ENCODE results near the gene SEPHS2. TPM values are rescaled to one million over a fixed set of nuclear protein-coding genes. Genes with fewer than 3 reads are reported as not detected.

Gene SEPHS2
- total RNA-seq, 4 donors from 2014 or later: 16.8 to 26.2 (median 22.2) TPM

DNA sequence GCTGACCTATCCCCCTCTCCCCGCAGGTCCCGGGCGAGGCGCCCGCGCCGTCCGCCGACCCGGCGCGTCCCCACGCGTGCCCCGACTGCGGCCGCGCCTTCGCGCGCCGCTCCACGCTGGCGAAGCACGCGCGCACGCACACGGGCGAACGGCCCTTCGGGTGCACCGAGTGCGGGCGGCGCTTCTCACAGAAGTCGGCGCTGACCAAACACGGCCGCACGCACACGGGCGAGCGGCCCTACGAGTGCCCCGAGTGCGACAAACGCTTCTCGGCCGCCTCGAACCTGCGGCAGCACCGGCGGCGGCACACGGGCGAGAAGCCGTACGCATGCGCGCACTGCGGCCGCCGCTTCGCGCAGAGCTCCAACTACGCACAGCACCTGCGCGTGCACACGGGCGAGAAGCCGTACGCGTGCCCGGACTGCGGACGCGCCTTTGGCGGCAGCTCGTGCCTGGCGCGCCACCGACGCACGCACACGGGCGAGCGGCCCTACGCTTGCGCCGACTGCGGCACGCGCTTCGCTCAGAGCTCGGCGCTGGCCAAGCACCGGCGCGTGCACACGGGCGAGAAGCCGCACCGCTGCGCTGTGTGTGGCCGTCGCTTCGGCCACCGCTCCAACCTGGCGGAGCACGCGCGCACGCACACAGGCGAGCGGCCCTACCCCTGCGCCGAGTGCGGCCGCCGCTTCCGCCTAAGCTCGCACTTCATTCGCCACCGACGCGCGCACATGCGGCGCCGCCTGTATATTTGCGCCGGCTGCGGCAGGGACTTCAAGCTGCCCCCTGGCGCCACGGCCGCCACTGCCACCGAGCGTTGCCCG is 27.9 kb downstream of the SEPHS2 start:
- under 1% methylated on average over 63 of the region's 140 CpGs for WGBS

DNA sequence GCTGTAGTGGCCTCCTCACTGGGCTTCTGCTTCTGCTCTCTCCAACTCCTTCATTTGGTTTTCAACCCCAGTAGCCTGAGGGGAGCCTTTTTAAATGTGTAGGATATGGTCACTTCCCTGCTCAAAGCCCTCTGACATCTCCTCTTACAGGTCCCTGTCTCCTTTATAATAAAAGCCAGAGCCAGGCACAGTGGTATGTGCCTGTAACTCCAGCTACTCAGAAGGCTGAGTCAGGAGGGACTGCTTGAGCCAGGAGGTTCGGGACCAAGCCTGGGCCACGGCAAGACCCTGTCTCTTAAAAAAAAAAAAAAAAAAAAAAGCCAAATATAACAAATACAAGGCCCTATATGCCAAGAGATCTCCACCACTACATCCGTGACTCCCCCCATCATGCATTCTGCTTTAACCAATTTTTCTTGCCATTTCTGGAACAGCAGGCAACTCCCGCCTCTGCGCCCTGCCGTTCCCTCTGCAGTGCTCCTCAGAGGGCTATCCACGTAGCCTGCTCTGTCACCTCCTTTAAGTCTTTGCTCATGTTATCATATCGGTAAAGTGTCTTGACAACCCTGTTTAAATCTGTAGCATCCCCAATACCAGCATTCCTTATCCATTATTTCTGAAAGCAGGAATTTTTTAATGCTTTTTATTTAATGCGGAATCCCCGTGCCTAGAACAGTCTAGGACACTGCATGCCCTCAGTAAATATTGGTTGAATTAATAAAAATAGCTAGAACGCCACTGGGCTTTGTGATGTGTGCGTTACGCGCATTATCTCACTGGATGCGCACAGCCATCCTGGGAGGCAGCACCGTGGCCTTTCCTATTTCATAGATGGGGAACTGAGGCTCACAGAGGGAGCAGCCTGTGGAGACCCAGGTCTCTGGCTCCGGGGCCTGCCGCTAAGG is 28.8 kb downstream of the SEPHS2 start:
- H3K9me3 ChIP-seq: no peaks in the 10 kb centered on the region
- H3K4me1 ChIP-seq: peaks cover 17% of the 10 kb centered on the region
- TF ChIP-seq POLR2AphosphoS5 (IDR thresholded peaks at IDR 0.05): no peak
- no peak for TF ChIP-seq POLR2A (IDR thresholded peaks at IDR 0.05)
- TF ChIP-seq EP300 (IDR thresholded peaks at IDR 0.05): no peak
- TF ChIP-seq, protein P1, sequence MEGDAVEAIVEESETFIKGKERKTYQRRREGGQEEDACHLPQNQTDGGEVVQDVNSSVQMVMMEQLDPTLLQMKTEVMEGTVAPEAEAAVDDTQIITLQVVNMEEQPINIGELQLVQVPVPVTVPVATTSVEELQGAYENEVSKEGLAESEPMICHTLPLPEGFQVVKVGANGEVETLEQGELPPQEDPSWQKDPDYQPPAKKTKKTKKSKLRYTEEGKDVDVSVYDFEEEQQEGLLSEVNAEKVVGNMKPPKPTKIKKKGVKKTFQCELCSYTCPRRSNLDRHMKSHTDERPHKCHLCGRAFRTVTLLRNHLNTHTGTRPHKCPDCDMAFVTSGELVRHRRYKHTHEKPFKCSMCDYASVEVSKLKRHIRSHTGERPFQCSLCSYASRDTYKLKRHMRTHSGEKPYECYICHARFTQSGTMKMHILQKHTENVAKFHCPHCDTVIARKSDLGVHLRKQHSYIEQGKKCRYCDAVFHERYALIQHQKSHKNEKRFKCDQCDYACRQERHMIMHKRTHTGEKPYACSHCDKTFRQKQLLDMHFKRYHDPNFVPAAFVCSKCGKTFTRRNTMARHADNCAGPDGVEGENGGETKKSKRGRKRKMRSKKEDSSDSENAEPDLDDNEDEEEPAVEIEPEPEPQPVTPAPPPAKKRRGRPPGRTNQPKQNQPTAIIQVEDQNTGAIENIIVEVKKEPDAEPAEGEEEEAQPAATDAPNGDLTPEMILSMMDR (IDR thresholded peaks at IDR 0.05): no peak
- peak overlapping the region; percentile 78 for H3K4me3 ChIP-seq
- 63% methylated on average over 16 of the region's 18 CpGs for WGBS
- no peaks in the 10 kb centered on the region for H3K27me3 ChIP-seq
- peaks cover 2% of the 10 kb centered on the region for H3K36me3 ChIP-seq
- H3K27ac ChIP-seq: peak overlapping the region; percentile 86
- no peak for DNase-seq (ENCODE audit: low spot score in 2 of 2)

More for the DNA sequence above, 27.9 kb downstream of the SEPHS2 start:
- Histone ChIP-seq H3K4me1 (peaks cover 17% of the 10 kb centered on the region), H3K9me3 (no peaks in the 10 kb centered on the region), H3K4me3 (peak overlapping the region; percentile 78), H3K27ac (peak overlapping the region; percentile 86), H3K27me3 (no peaks in the 10 kb centered on the region), H3K36me3 (peaks cover 11% of the 10 kb centered on the region)
- DNase-seq (ENCODE audit: low spot score in 2 of 2): peak in 1 of 2 donors; percentile 86
- TF ChIP-seq POLR2AphosphoS5 (IDR thresholded peaks at IDR 0.05) (peak in 2 of 3 donors; percentile 8 to 71), EP300 (IDR thresholded peaks at IDR 0.05) (no peak)

DNA sequence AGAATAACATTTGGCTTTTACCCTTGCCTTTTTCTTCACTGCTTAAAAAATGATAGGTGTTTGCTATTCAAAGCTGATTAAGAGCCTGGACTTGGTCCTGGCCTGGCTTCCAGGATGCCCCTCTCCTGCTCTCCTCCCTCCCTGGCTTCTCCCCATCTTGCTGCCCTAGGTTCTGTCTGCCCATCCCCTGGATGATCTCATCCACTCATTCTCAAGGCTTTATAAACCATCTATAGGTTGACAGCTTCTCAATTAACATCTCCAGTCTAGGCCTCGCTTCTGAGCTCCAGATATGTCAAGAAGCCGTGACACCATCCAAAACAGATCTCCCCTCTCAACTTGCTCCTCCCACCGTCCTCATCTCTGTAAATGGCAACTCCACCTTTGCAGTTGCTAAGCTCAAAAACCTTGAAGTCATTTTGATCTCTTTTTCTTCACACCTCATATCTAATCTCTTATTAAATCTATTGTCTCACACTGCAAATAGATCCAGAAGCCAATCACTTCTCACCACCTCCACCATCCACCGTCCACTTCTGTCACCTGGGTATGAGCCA is 29.5 kb downstream of the SEPHS2 start:
- TF ChIP-seq, protein P1 (IDR thresholded peaks at IDR 0.05): no peak
- no peak for TF ChIP-seq POLR2AphosphoS5 (IDR thresholded peaks at IDR 0.05)
- TF ChIP-seq POLR2A (IDR thresholded peaks at IDR 0.05): no peak
- TF ChIP-seq EP300 (IDR thresholded peaks at IDR 0.05): no peak
- H3K4me1 ChIP-seq: peaks cover 17% of the 10 kb centered on the region
- H3K36me3 ChIP-seq: no peaks in the 10 kb centered on the region
- WGBS: 96% methylated on average over 4 of the region's 4 CpGs
- H3K27ac ChIP-seq: no peak overlapping the region
- no peaks in the 10 kb centered on the region for H3K9me3 ChIP-seq
- H3K4me3 ChIP-seq: no peak overlapping the region
- H3K27me3 ChIP-seq: no peaks in the 10 kb centered on the region
- DNase-seq (ENCODE audit: low spot score in 2 of 2): no peak

DNA sequence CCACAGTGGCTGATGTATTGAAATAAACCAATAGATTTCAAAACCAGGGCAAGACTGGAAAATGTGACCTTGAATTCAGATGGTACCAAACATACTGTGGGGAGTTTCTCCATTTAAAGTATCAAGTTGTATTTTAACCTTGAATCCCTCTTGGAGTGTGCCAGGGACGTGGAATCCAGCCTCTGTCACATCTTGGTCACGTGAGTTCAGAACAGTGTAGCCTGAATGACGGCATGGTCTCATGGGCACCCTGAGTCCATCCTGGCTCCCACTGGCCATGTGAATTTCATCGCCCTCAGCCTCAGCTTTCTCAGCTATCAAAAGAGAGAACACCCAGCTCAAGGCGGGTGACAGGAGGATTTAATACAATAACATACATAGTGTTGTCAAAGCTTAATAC is 31.5 kb downstream of the SEPHS2 start:
- H3K9me3 ChIP-seq: no peaks in the 10 kb centered on the region
- WGBS: 77% methylated on average over 5 of the region's 5 CpGs
- no peaks in the 10 kb centered on the region for H3K36me3 ChIP-seq
- peaks cover 23% of the 10 kb centered on the region for H3K4me1 ChIP-seq
- H3K4me3 ChIP-seq: no peak overlapping the region
- no peak overlapping the region for H3K27ac ChIP-seq
- DNase-seq (ENCODE audit: low spot score in 2 of 2): no peak
- TF ChIP-seq POLR2AphosphoS5 (IDR thresholded peaks at IDR 0.05): no peak
- no peak for TF ChIP-seq EP300 (IDR thresholded peaks at IDR 0.05)
- TF ChIP-seq POLR2A (IDR thresholded peaks at IDR 0.05): no peak
- TF ChIP-seq, protein P1 (IDR thresholded peaks at IDR 0.05): no peak
- H3K27me3 ChIP-seq: no peaks in the 10 kb centered on the region

DNA sequence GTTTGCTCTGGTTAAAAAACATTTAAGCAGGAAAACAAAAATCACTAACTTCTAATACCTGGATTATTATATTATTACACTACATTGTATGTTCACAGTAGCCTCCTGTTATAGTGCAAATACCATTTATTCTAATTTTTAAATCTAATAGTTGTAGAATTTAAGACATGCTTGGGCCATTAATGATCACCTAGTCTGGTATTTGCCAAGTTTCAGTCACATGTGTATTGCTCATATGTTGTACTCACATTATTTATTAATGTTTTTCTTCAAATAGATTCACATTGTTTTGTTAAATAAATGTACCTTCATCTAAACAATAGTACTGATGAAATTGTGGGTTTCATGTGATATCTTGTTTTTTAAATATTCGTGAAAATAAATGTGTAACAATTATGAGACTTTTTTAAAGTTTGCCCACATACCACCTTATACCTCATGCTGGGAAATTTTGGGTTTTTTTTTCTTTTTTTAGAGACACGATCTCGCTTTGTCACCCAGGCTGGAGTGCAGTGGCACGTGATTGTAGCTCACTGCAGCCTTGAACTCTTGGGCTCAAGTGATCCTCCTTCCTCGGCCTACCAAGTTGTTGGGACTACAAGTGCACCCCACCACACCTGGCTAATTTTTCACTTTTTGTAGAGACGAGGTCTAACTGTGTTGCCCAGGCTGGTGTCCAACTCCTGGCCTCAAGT is 32.4 kb downstream of the SEPHS2 start:
- Histone ChIP-seq H3K4me3 (no peak overlapping the region), H3K36me3 (no peaks in the 10 kb centered on the region), H3K27me3 (no peaks in the 10 kb centered on the region), H3K27ac (no peak overlapping the region), H3K4me1 (peaks cover 27% of the 10 kb centered on the region), H3K9me3 (no peaks in the 10 kb centered on the region)
- no peak for TF ChIP-seq POLR2A (IDR thresholded peaks at IDR 0.05)
- no peak for TF ChIP-seq POLR2AphosphoS5 (IDR thresholded peaks at IDR 0.05)
- TF ChIP-seq, protein P1 (IDR thresholded peaks at IDR 0.05): no peak
- no peak for TF ChIP-seq EP300 (IDR thresholded peaks at IDR 0.05)
- no peak for DNase-seq (ENCODE audit: low spot score in 2 of 2)
- WGBS: 82% methylated on average over 6 of the region's 6 CpGs

Measured in suprapubic skin (tissue), 4 donors.